ENCODE results near the gene TNNI2.

DNA sequence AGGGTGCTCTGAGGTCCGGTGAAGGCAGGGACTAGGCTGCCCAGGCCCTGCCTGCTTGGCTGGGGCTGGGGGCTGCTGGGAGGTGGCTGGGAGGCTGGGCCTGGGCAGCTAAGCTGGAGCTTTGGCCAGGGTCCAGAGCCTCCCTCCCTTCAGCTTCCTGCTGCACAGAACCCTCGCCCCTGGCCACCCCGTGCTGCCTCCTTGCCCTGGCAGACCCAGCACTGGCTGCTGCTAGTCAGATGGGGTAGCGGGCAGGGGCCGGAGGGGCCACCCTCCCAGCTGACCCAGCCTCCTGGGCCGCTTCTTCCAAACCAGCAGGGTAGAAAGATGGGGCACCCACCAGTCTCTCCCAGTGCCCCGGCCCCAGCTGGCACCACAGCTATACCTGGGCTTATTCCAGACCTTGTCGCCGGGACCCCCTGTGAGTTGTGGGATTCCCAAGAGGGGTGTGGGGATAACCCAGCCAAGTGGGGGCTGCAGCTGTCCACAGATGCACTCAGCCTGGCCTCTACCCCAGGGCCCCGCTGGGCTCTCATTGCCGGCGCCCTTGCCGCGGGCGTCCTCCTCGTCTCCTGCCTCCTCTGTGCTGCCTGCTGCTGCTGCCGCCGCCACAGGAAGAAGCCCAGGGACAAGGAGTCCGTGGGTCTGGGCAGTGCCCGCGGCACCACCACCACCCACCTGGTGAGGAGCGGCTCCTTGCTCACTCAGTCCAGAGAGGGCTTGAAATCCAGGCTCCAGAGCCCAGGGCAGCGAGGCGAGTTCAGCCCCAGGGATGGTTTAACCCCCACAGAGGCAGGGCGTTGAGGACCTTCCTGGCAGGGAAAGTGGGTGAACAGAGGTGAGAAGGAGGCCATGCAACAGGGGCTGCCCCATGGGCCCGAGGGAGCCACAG is 3.8 kb upstream of the TNNI2 start, which contains the start of gene SYT8:
- TF ChIP-seq, protein P1, sequence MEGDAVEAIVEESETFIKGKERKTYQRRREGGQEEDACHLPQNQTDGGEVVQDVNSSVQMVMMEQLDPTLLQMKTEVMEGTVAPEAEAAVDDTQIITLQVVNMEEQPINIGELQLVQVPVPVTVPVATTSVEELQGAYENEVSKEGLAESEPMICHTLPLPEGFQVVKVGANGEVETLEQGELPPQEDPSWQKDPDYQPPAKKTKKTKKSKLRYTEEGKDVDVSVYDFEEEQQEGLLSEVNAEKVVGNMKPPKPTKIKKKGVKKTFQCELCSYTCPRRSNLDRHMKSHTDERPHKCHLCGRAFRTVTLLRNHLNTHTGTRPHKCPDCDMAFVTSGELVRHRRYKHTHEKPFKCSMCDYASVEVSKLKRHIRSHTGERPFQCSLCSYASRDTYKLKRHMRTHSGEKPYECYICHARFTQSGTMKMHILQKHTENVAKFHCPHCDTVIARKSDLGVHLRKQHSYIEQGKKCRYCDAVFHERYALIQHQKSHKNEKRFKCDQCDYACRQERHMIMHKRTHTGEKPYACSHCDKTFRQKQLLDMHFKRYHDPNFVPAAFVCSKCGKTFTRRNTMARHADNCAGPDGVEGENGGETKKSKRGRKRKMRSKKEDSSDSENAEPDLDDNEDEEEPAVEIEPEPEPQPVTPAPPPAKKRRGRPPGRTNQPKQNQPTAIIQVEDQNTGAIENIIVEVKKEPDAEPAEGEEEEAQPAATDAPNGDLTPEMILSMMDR (conservative IDR thresholded peaks at IDR 0.05), result no peak
- no peak for TF ChIP-seq EZH2 (IDR thresholded peaks at IDR 0.05; ENCODE audit: low read depth)

Measured in PC-9 (cell line).